Gastroesophageal sphincter (tissue), 2 donors: ENCODE data around the gene H19.

Experiments
- POLR2A ChIP-seq, 2 donors: fragments of 450-650 bp; IDR thresholded peaks; one replicate each; pipeline ENCODE4 v1.6.1; 2017; ENCODE audit warnings: antibody characterized with exemption in 2 of 2, mild to moderate bottlenecking in 2 of 2, moderate library complexity in 1 of 2
- POLR2AphosphoS5 ChIP-seq: sonication (generic); formaldehyde crosslinking; IDR thresholded peaks from one replicate; pipeline ENCODE4 v1.6.1; 2017; ENCODE audit warnings: antibody characterized with exemption

DNA sequence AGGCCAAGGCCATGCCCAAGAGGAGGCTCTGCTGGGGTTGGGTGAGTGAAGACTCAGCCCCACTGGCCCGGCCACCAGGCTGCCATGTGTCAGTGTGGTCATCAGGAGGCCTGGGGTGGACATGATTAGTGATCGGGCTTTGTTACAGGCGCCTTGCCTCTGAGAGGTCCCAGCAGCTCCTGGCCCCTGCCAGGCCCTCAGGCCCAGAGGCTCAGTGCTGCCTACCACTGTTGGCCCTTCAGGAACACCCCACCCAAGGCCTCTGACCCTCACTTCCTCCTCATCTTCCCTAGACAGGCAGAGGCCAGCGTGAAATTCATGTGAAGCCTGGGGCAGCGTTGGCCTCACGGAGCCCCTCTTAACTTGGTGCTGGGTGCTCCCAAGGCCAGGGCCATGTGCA is 48.3 kb downstream of the H19 start:
- TF ChIP-seq POLR2A (IDR thresholded peaks at IDR 0.05) (no peak), POLR2AphosphoS5 (no peak)
